Naive thymus-derived CD8-positive, alpha-beta T cell (primary cell): ENCODE measurements around the gene LPGAT1. TPM values are rescaled to one million over a fixed set of nuclear protein-coding genes. Genes with fewer than 3 reads are reported as not detected.

Experiments
- ATAC-seq, 2 donors: fragments of 150-1000 bp; cut with Tn5 transposase in 1 of 2; sonication (Bioruptor Pico), chemical (Tn5 transposase) in 1 of 2; 1 replicate in 1 of 2; 2 replicates in 1 of 2; pipeline ENCODE4 v1.10.0; 2021; ENCODE audit warnings: mild to moderate bottlenecking in 2 of 2, moderate library complexity in 2 of 2
- POLR2A ChIA-PET: fragments of 350-600 bp; sonication (Branson Sonifier 250); formaldehyde crosslinking; loops from one replicate; lab custom pipeline; 2021; ENCODE audit warnings: antibody characterized with exemption; lab: Charles Lee
- DNase-seq, 10 donors: peaks; one replicate each; pipeline versions ENCODE4 v3.0.0 to v3.0.0-alpha.2; 2020 to 2022
- H3K27ac Mint-ChIP-seq, 10 donors: one replicate each; pipeline ENCODE4 v1.8.0; 2020 to 2022; ENCODE audit warnings: mild to moderate bottlenecking in 10 of 10, mixed read lengths in 10 of 10, moderate library complexity in 4 of 10, inconsistent platforms in 1 of 10
- H3K27me3 Mint-ChIP-seq, 5 donors: one replicate each; pipeline ENCODE4 v1.8.0; 2021 to 2022; ENCODE audit warnings: mixed read lengths in 5 of 5
- H3K36me3 Mint-ChIP-seq, 3 donors: one replicate each; pipeline ENCODE4 v1.8.0; 2020 to 2022; ENCODE audit warnings: mixed read lengths in 3 of 3, mild to moderate bottlenecking in 2 of 3, inconsistent platforms in 1 of 3
- H3K4me1 Mint-ChIP-seq, 4 donors: one replicate each; pipeline ENCODE4 v1.8.0; 2021 to 2022; ENCODE audit warnings: mixed read lengths in 4 of 4
- H3K4me3 Mint-ChIP-seq, 10 donors: one replicate each; pipeline ENCODE4 v1.8.0; 2020 to 2022; ENCODE audit warnings: mild to moderate bottlenecking in 10 of 10, mixed read lengths in 10 of 10, moderate library complexity in 6 of 10, inconsistent platforms in 1 of 10
- H3K9me3 Mint-ChIP-seq, 9 donors: one replicate each; pipeline ENCODE4 v1.8.0; 2020 to 2022; ENCODE audit warnings: mixed read lengths in 9 of 9, mild to moderate bottlenecking in 3 of 9, inconsistent platforms in 1 of 9, moderate library complexity in 1 of 9
- polyA plus RNA-seq, 3 donors: library from polyadenylated mRNA; unstranded; fragments of 300-500 nt; fragmentation: Illumina TruSeq; gene quantifications; one replicate each; pipeline ENCODE4 v1.2.3, GENCODE V29; 2021
- total RNA-seq, 8 experiments: library from RNA in 2 of 8; stranded (reverse) in 2 of 8; gene quantifications; one replicate each; pipeline ENCODE4 v1.2.3 and lab custom pipeline; 2021 to 2026

The LPGAT1 gene
- total and polyA plus RNA-seq, 5 experiments from 2014 or later: 6.1 to 21.0 (median 15.7) TPM

DNA sequence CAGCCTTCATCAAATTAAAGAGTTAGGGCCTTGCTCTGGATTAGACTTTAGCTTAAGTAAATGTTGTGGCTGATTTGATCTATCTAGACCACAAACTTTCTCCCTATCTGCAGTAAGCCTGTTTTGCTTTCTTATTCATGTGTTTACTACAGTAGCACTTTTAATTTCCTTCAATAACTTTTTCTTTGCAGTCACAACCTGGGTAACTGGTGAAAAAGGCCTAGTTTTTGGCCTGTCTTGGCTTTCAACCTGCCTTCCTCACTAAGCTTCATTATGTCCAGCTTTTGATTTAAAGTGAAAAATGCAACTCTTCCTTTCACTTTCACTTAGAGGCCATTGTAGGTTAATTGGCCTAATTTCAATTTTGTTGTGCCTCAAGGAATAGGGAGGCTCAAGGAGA lies 12.5 kb upstream of the LPGAT1 start:
- no peaks in the 10 kb centered on the region for H3K27me3 Mint-ChIP-seq
- peak; percentile 33 to 52 for ATAC-seq

DNA sequence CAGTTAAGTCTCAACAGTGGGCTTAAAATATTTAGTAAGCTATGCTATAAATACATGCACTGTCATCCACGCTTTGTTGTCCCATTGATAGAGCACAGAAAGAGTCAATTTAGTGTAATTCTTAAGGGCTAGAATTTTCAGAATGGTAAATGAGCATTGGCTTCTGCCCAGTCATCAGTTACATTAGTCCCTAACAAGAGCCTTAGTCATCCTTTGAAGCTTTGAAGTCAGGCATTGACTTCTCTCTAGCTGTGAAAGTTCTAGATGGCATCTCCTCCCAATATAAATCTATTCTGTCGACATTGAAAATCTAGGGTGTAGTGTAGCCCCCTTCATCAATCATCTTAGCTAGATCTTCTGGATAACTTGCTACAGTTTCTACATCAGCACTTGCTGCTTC lies 12.0 kb upstream of the LPGAT1 start:
- DNase-seq: no peak
- no peaks in the 10 kb centered on the region for H3K36me3 Mint-ChIP-seq
- no peaks in the 10 kb centered on the region for H3K27me3 Mint-ChIP-seq
- POLR2A ChIA-PET: interaction anchor here (0.9 kb wide), 1 partner anchor 145 kb away, joined by 3 read pairs; no protein-coding TSS in a partner anchor
- H3K4me3 Mint-ChIP-seq: peak overlapping the region in 4 of 10 donors; percentile 21 to 52 (median 50)
- no peaks in the 10 kb centered on the region for H3K9me3 Mint-ChIP-seq
- peaks cover 16 to 26% (median 21%) of the 10 kb centered on the region in 4 donors for H3K4me1 Mint-ChIP-seq
- peak overlapping the region in 8 of 10 donors; percentile 63 to 88 (median 84) for H3K27ac Mint-ChIP-seq
- ATAC-seq: no peak

More for the DNA sequence above, 12.5 kb upstream of the LPGAT1 start:
- Mint-ChIP-seq H3K4me1 (peaks cover 16 to 26% (median 21%) of the 10 kb centered on the region in 4 donors), H3K4me3 (peak overlapping the region in 9 of 10 donors; percentile 2 to 55 (median 49)), H3K36me3 (no peaks in the 10 kb centered on the region), H3K27ac (peak overlapping the region; percentile 18 to 88 (median 80)), H3K9me3 (peaks cover 0 to under 1% (median 0%) of the 10 kb centered on the region in 9 donors)
- DNase-seq: peak in 2 of 10 donors; percentile 7 to 18
- POLR2A ChIA-PET: no interaction called here

DNA sequence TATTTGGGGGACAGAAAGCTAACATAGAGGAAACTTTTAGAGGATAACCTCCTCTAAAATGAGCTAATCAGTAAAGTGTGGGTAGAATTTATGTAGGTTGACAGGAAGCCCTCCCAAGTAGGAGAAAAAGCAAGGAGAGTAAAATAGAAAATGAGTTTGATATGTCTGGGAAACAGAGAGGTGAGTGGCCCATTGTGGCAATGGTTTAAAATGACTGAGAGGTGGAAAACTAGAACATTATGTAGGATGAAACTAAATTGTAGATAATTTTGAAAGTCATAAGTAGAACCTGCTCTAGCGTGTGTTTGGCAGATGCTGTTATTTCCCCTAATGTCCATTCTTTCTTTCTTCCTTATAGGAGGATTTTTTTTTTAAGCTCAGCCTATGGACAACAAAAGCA lies 8.5 kb upstream of the LPGAT1 start:
- POLR2A ChIA-PET: no interaction called here
- ATAC-seq (no peak), DNase-seq (no peak)
- peaks cover 23 to 35% (median 28%) of the 10 kb centered on the region in 4 donors for H3K4me1 Mint-ChIP-seq
- no peaks in the 10 kb centered on the region for H3K27me3 Mint-ChIP-seq
- H3K9me3 Mint-ChIP-seq: no peaks in the 10 kb centered on the region
- H3K36me3 Mint-ChIP-seq: no peaks in the 10 kb centered on the region
- peak overlapping the region in 1 of 10 donors; percentile 35 for H3K27ac Mint-ChIP-seq
- no peak overlapping the region for H3K4me3 Mint-ChIP-seq

DNA sequence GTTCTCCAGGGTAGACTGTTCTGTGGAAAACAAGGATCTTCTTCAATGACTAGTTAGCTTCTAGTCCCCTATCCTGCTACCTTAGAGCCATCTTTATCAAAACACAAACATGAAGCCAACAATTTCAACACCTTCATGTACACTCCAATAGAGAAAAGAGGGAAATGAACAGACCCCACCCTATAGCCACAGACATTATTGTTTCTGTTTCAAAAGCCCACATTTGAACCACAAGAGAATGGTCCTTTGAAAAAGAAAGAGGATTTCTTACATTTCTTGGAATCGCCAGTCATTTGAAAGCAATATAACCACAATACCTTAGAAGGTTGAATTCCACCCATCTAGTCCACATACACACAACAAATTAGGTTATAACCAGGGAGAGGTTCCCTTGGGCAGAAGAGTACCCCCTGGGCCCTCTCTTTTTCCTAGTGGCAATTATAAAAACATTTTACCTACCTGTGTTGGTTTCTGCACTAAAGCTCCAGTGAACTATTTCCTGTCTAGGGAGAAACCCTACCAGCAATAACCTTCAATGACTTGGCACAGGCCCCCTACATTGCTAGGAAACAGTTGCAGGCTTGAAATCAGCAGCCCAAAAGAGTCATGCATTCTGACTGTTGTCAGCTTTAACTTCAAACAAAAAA lies 2.7 kb upstream of the LPGAT1 start:
- POLR2A ChIA-PET: no interaction called here
- Mint-ChIP-seq H3K4me1 (peaks cover 24 to 55% (median 53%) of the 10 kb centered on the region in 4 donors), H3K9me3 (no peaks in the 10 kb centered on the region), H3K27ac (peak overlapping the region in 7 of 10 donors; percentile 3 to 63 (median 49)), H3K36me3 (no peaks in the 10 kb centered on the region), H3K4me3 (peak overlapping the region in 9 of 10 donors; percentile 3 to 59 (median 48)), H3K27me3 (no peaks in the 10 kb centered on the region)
- peak in 6 of 10 donors; percentile 3 to 56 (median 23) for DNase-seq
- peak; percentile 27 to 60 for ATAC-seq

DNA sequence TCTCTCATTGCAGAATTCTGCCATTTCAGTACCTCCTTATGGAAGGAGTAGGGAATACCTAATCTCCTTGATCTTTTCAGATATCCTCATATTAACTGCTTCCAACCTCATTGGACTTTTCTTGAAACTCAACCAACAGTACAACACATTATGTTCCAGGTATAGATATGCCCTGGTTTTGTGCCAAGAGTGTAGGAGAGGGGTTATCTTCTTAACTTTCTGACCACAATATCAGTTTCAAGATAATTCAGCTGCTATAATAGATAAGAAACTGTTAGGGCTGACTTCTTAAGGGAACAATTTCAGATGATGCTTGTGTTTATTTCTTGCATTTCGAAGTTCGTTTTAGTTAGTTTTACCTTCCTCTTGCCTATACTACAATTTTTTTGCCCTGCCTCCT lies 2.1 kb upstream of the LPGAT1 start:
- H3K4me1 Mint-ChIP-seq: peaks cover 24 to 60% (median 58%) of the 10 kb centered on the region in 4 donors
- H3K36me3 Mint-ChIP-seq: no peaks in the 10 kb centered on the region
- no peaks in the 10 kb centered on the region for H3K27me3 Mint-ChIP-seq
- DNase-seq (no peak), ATAC-seq (no peak)
- POLR2A ChIA-PET: no interaction called here
- no peaks in the 10 kb centered on the region for H3K9me3 Mint-ChIP-seq
- H3K4me3 Mint-ChIP-seq: peak overlapping the region in 8 of 10 donors; percentile 3 to 59 (median 50)
- peak overlapping the region in 7 of 10 donors; percentile 10 to 61 (median 49) for H3K27ac Mint-ChIP-seq

DNA sequence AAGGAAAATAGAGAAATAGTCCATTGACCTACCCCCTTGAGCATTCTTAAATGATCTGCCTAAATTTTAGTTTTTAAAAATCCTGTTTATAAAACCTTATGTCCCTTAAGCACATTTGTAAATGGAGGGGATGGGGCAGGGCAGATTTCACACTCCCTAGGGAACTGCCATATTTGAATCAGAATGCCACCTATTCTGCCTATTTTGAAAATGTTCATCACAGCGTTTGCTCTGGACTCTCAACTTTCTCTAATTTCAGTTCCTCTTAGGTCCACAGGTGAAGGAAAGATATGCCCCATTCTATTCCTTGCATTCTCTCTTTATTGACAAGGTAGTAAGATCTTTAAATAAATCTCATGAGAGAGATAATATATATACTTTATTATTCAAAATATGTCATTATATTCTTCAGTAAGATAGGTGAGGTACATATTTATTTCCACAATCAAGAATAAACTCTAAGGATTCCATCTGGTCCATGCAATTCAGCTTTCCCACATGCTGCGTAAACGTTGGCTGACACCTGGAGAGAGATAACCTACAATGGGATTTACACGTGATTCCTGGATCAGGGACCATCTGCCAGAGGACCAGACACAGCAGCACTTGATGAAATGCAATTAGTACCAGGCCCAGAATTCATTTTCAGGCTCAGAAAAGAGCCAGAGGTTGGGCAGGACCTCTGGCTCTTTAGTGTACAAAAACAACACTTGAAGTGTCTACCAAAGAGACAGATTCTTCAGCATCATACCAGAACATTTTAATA lies 1.2 kb upstream of the LPGAT1 start:
- Mint-ChIP-seq H3K27me3 (no peaks in the 10 kb centered on the region), H3K4me3 (peak overlapping the region; percentile 69 to 91 (median 87)), H3K9me3 (no peaks in the 10 kb centered on the region), H3K27ac (peak overlapping the region in 8 of 10 donors; percentile 56 to 90 (median 80)), H3K36me3 (no peaks in the 10 kb centered on the region), H3K4me1 (peaks cover 24 to 69% (median 64%) of the 10 kb centered on the region in 4 donors)
- ATAC-seq (no peak), DNase-seq (no peak)
- POLR2A ChIA-PET: interaction anchor here (0.8 to 1.6 kb wide), 2 partner anchors 9 to 151 kb away, joined by 3 to 4 read pairs; no protein-coding TSS in a partner anchor

DNA sequence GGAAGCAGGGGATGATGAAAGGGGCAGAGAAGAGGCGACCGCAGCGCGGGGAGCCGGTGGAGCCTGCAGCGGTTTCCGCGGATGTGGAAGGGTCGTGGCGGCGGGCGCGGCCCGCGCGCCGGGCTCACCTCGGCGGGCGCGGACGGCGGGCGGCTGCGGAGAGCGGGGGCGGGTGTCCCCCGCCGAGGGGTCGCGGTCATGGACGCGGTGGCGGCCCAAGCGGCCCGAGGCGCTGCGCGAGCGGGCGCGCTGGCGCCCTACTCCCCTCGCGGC lies 572 bp downstream of the LPGAT1 start:
- Mint-ChIP-seq H3K36me3 (peaks cover 0 to 7% (median 0%) of the 10 kb centered on the region in 3 donors), H3K4me3 (peak overlapping the region; percentile 82 to 94 (median 92)), H3K9me3 (no peaks in the 10 kb centered on the region), H3K27ac (peak overlapping the region; percentile 9 to 93 (median 90)), H3K4me1 (peaks cover 22 to 69% (median 62%) of the 10 kb centered on the region in 4 donors), H3K27me3 (no peaks in the 10 kb centered on the region)
- POLR2A ChIA-PET: no interaction called here
- DNase-seq: peak in 7 of 10 donors; percentile 4 to 46 (median 25)
- peak; percentile 24 to 31 for ATAC-seq

DNA sequence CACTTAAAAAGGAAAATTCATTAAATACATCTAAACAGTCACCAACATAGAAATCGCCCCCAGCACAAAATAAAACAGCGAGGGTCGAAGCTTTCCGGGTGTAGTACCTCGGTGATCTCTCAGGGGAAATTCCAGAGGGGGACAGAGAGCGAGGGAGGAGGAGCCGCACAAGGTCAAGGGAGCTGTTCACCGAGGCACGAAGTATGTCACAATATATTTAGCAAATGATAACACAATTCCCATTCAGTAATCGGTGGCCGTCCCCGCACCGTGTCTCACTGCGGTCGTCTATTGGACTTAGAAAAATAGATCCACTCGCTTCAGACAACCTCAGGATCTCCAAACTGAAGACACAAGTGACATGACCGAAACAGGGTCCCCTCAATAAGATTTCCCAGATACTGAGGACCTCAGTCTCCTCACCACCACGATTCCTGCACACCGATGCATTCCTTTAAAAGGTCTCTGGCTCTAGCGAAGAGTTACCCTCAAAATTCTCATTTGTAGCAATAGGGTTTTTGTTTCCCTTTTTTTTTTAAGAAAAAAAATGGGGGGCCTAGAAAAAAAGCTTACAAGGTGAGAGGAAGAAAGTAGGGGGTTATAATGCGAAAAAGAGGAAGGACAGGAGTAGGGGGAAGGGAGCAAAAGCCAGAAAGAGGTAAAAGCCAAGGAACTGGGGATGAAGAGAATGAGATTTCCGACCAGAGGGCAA lies 1.1 kb downstream of the LPGAT1 start:
- H3K4me1 Mint-ChIP-seq: peaks cover 20 to 66% (median 59%) of the 10 kb centered on the region in 4 donors
- peak overlapping the region; percentile 82 to 94 (median 92) for H3K4me3 Mint-ChIP-seq
- peaks cover 0 to 7% (median 0%) of the 10 kb centered on the region in 3 donors for H3K36me3 Mint-ChIP-seq
- H3K27ac Mint-ChIP-seq: peak overlapping the region; percentile 9 to 93 (median 90)
- no peaks in the 10 kb centered on the region for H3K27me3 Mint-ChIP-seq
- ATAC-seq (no peak), DNase-seq (peak in 1 of 10 donors; percentile 28)
- POLR2A ChIA-PET: no interaction called here
- no peaks in the 10 kb centered on the region for H3K9me3 Mint-ChIP-seq

DNA sequence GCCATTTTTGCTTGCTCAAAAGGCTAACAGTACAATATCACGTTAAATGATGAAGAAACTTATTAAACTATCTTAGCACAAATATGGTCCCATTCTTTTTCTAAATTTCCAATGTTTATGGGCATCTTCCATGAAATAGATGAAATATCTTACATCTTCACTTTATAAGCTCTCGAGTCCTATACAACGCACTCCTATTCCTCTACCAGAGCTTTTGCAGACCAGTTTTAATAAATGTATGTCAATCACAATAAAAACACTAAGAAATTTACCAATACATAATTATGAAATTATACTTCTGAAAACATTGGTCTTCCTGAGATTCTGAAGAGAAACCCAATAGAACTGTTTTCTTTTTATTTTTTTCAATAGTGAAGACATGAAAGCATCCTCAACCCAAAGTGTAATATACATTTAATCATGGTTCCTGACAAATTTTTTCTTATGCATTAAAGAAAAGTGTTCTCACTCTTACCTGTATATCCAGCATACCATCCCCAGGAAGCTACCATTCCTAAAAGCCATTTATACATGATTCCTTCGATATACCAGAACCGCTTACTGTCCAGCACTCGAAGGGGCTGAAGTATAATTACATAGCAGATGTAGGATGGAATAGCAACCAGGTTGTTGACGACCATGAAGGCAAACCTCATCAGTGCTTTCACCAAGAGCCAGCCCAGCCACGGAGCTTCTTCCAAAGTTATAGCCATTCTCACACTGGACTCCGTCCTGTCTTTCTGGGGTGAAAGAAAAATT lies 1.8 kb downstream of the LPGAT1 start:
- Mint-ChIP-seq H3K27me3 (no peaks in the 10 kb centered on the region), H3K36me3 (peaks cover 0 to 11% (median 0%) of the 10 kb centered on the region in 3 donors), H3K27ac (peak overlapping the region in 9 of 10 donors; percentile 9 to 93 (median 85)), H3K9me3 (no peaks in the 10 kb centered on the region), H3K4me1 (peaks cover 16 to 60% (median 52%) of the 10 kb centered on the region in 4 donors), H3K4me3 (peak overlapping the region; percentile 82 to 94 (median 92))
- ATAC-seq (no peak), DNase-seq (no peak)
- POLR2A ChIA-PET: interaction anchor here (0.9 kb wide), 1 partner anchor 27 kb away, joined by 3 read pairs; no protein-coding TSS in a partner anchor

DNA sequence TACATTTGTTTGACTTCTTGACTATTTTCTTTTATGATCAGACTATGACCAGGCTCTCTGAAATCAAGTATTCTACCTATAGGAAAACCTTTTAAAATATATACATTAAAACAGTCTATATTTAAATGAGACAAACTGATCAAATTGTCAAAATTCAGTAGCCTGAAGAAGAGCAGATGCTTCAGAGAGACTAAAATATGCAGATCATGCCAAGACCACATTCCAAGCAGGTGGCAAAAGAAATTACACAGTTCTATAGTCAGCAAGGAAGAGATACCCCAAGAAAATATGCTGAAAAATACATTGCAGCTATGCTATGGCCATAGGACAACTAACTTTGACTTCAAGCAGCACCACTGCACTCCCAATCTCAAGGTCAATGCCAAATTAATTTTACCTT lies 3.5 kb downstream of the LPGAT1 start:
- no peak for ATAC-seq
- peaks cover 10 to 57% (median 41%) of the 10 kb centered on the region in 4 donors for H3K4me1 Mint-ChIP-seq
- DNase-seq: no peak
- POLR2A ChIA-PET: no interaction called here
- no peaks in the 10 kb centered on the region for H3K27me3 Mint-ChIP-seq
- H3K4me3 Mint-ChIP-seq: no peak overlapping the region
- peaks cover 0 to 19% (median 3%) of the 10 kb centered on the region in 3 donors for H3K36me3 Mint-ChIP-seq
- no peaks in the 10 kb centered on the region for H3K9me3 Mint-ChIP-seq
- H3K27ac Mint-ChIP-seq: peak overlapping the region in 4 of 10 donors; percentile 16 to 73 (median 24)

DNA sequence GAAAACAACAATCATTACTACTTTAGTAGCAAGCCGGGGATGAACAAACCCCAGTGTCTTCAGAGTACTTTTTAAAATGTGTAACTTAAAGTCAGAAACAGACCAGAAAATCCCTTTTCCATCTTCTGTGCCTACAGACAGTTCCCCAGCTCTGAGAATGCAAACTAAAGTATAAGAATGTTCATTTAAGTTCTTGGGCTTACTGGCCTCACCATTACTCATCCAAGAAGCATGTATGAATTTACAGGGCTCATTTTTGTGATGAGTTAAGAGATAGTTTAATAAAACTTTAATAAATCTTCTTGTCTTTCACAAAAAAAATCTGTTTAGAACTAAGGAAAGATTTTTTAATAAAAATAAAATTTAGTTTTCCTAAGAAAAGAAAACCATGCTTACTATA lies 4.6 kb downstream of the LPGAT1 start:
- no peak for ATAC-seq
- no peak for DNase-seq
- no peaks in the 10 kb centered on the region for H3K9me3 Mint-ChIP-seq

More for the DNA sequence above, 4.6 kb downstream of the LPGAT1 start:
- H3K27me3 Mint-ChIP-seq: no peaks in the 10 kb centered on the region
- POLR2A ChIA-PET: no interaction called here
- H3K4me3 Mint-ChIP-seq: no peak overlapping the region
- H3K4me1 Mint-ChIP-seq: peaks cover 8 to 51% (median 31%) of the 10 kb centered on the region in 4 donors
- H3K27ac Mint-ChIP-seq: peak overlapping the region in 1 of 10 donors; percentile 24
- peaks cover 0 to 25% (median 10%) of the 10 kb centered on the region in 3 donors for H3K36me3 Mint-ChIP-seq
